GM23338 (cell line): Measurements from ENCODE around the gene PELI1. TPM values are rescaled to one million over a fixed set of nuclear protein-coding genes. Genes with fewer than 3 reads are reported as not detected.

Experiments used
- ATAC-seq: fragments of 200-7000 bp; cut with Tn5 transposase; 3 replicates; pipeline ENCODE4 v1.9.1; 2020
- DNase-seq: peaks from one replicate; pipeline ENCODE4 v3.0.0-alpha.2; 2015; ENCODE audit warnings: low spot score
- H2AFZ ChIP-seq: fragments of 200-600 bp; sonication (generic); 2 replicates; pipeline ENCODE4 v1.8.0; 2016; ENCODE audit warnings: antibody characterized with exemption, mild to moderate bottlenecking, moderate library complexity
- H3F3A ChIP-seq: fragments of 200-600 bp; sonication (generic); replicated peaks from 2 replicates; pipeline ENCODE4 v1.8.0; 2017; ENCODE audit warnings: antibody characterized with exemption, mixed run types, low read depth
- H3K27ac ChIP-seq: fragments of 200-600 bp; sonication (generic); 2 replicates; pipeline ENCODE4 v1.6.1; 2016; ENCODE audit warnings: low read depth
- H3K27me3 ChIP-seq: fragments of 200-600 bp; sonication (generic); 2 replicates; pipeline ENCODE4 v1.8.0; 2016; ENCODE audit warnings: mild to moderate bottlenecking, mixed run types, moderate library complexity; ENCODE audit not compliant: insufficient read depth
- H3K36me3 ChIP-seq: fragments of 200-600 bp; sonication (generic); 2 replicates; pipeline ENCODE4 v1.8.0; 2016; ENCODE audit warnings: mild to moderate bottlenecking; ENCODE audit not compliant: insufficient read depth
- H3K4me1 ChIP-seq: fragments of 200-600 bp; sonication (generic); 2 replicates; pipeline ENCODE4 v1.8.0; 2016; ENCODE audit warnings: mild to moderate bottlenecking, moderate library complexity; ENCODE audit not compliant: insufficient read depth
- H3K4me2 ChIP-seq: fragments of 200-600 bp; sonication (generic); 2 replicates; pipeline ENCODE4 v1.7.1; 2017; ENCODE audit warnings: mixed run types
- H3K4me3 ChIP-seq: fragments of 200-600 bp; sonication (generic); 2 replicates; pipeline ENCODE4 v1.6.1; 2016; ENCODE audit warnings: mixed run types
- H3K79me2 ChIP-seq: fragments of 200-600 bp; sonication (generic); replicated peaks from 2 replicates; pipeline ENCODE4 v1.8.0; 2017; ENCODE audit warnings: mild to moderate bottlenecking; ENCODE audit not compliant: insufficient read depth
- H3K9me2 ChIP-seq: fragments of 200-600 bp; sonication (generic); 2 replicates; pipeline ENCODE4 v1.8.0; 2017; ENCODE audit not compliant: insufficient read depth
- H4K20me1 ChIP-seq: fragments of 200-600 bp; sonication (generic); replicated peaks from 2 replicates; pipeline ENCODE4 v1.8.0; 2017; ENCODE audit warnings: mild to moderate bottlenecking; ENCODE audit not compliant: insufficient read depth
- H3K27ac Mint-ChIP-seq: 2 replicates; pipeline ENCODE4 v1.8.0; 2020; ENCODE audit warnings: inconsistent platforms, mild to moderate bottlenecking, moderate library complexity, mixed read lengths
- H3K27me3 Mint-ChIP-seq: 3 replicates; pipeline ENCODE4 v1.8.0; 2022; ENCODE audit warnings: low read depth, mild to moderate bottlenecking, moderate library complexity, mixed read lengths, inconsistent platforms; ENCODE audit not compliant: insufficient read depth, poor library complexity
- H3K36me3 Mint-ChIP-seq: 3 replicates; pipeline ENCODE4 v1.8.0; 2021; ENCODE audit warnings: low read depth, mild to moderate bottlenecking, inconsistent platforms, moderate library complexity, mixed read lengths
- H3K4me1 Mint-ChIP-seq: 3 replicates; pipeline ENCODE4 v1.8.0; 2020; ENCODE audit warnings: mild to moderate bottlenecking, inconsistent platforms, mixed read lengths
- H3K4me3 Mint-ChIP-seq: 3 replicates; pipeline ENCODE4 v1.8.0; 2021; ENCODE audit warnings: moderate library complexity, mild to moderate bottlenecking, inconsistent platforms, mixed read lengths
- H3K9me3 Mint-ChIP-seq: 3 replicates; pipeline ENCODE4 v1.8.0; 2020; ENCODE audit warnings: moderate library complexity, mild to moderate bottlenecking, inconsistent platforms, mixed read lengths
- CREB1 ChIP-seq: fragments of 250-450 bp; sonication (Bioruptor Pico); IDR thresholded peaks from 2 replicates; pipeline ENCODE4 v1.5.0; 2020; ENCODE audit warnings: low read depth, mild to moderate bottlenecking, moderate library complexity
- CTCF ChIP-seq, 2 experiments: fragments of 200-600 bp in 1 of 2; sonication (generic) in 1 of 2; conservative IDR thresholded peaks; 2 replicates each; pipeline versions ENCODE4 v1.5.1 to v1.6.1; 2016 to 2017; ENCODE audit warnings: antibody characterized with exemption in 2 of 2, low read depth in 2 of 2, mild to moderate bottlenecking in 2 of 2, moderate library complexity in 1 of 2
- EZH2 ChIP-seq: fragments of 200-600 bp; sonication (generic); IDR thresholded peaks from one replicate; pipeline ENCODE4 v1.8.0; 2017; ENCODE audit warnings: antibody characterized with exemption, mild to moderate bottlenecking, low read depth; ENCODE audit not compliant: unreplicated experiment
- EZH2phosphoT487 ChIP-seq: fragments of 200-600 bp; sonication (generic); IDR thresholded peaks from one replicate; pipeline ENCODE4 v1.8.1; 2018; ENCODE audit warnings: antibody characterized with exemption; ENCODE audit not compliant: unreplicated experiment
- JUNB ChIP-seq: IDR thresholded peaks from one replicate; pipeline ENCODE4 v1.6.1; 2016; ENCODE audit warnings: antibody characterized with exemption; ENCODE audit not compliant: unreplicated experiment
- NANOG ChIP-seq: IDR thresholded peaks from 2 replicates; pipeline ENCODE4 v1.6.1; 2016; ENCODE audit warnings: antibody characterized with exemption, borderline replicate concordance
- POLR2AphosphoS5 ChIP-seq: IDR thresholded peaks from 2 replicates; pipeline ENCODE4 v1.6.1; 2016; ENCODE audit warnings: antibody characterized with exemption, low read depth
- REST ChIP-seq: IDR thresholded peaks from one replicate; pipeline ENCODE4 v1.6.1; 2018; ENCODE audit warnings: antibody characterized with exemption; ENCODE audit not compliant: unreplicated experiment
- STAT1 ChIP-seq: IDR thresholded peaks from one replicate; pipeline ENCODE4 v1.6.1; 2016; ENCODE audit warnings: antibody characterized with exemption; ENCODE audit not compliant: unreplicated experiment
- ZNF114 ChIP-seq: fragments of 250-450 bp; sonication (Bioruptor Pico); IDR thresholded peaks from 2 replicates; pipeline ENCODE4 v1.5.0; 2020; ENCODE audit warnings: mild to moderate bottlenecking, moderate library complexity
- ZNF331 ChIP-seq: fragments of 250-450 bp; sonication (Bioruptor Pico); IDR thresholded peaks from 2 replicates; pipeline ENCODE4 v1.5.0; 2020; ENCODE audit warnings: low read depth, mild to moderate bottlenecking, moderate library complexity
- ZNF462 ChIP-seq: fragments of 250-450 bp; sonication (Bioruptor Pico); IDR thresholded peaks from 2 replicates; pipeline ENCODE4 v1.5.0; 2020; ENCODE audit warnings: mild to moderate bottlenecking, moderate library complexity
- polyA plus RNA-seq: library from polyadenylated mRNA; unstranded; fragments of >200 nt; fragmentation: Nextera tagmentation; extraction: Ambion mirVana; gene quantifications from 2 replicates; pipeline ENCODE4 v1.2.1, GENCODE V29; 2016
- total RNA-seq: library from RNA; depleted of rRNA; stranded (reverse); fragments of >200 nt; shearing (Covaris generic); gene quantifications from 2 replicates; pipeline ENCODE4 v1.2.3, GENCODE V29; 2014

PELI1 gene
- total and polyA plus RNA-seq, 2 experiments from 2014 or later: 32.4 to 61.8 TPM

GRCh38 chr2:64120008-64120407, 24.2 kb downstream of the PELI1 start:
- ATAC-seq (no peak; the same call in 2 of the 3 replicates), DNase-seq (no peak)
- Mint-ChIP-seq H3K36me3 (peaks cover 12% of the 10 kb centered on the region; the same call in 2 of the 3 replicates), H3K4me3 (no peak overlapping the region), H3K27me3 (no peaks in the 10 kb centered on the region), H3K27ac (no peak overlapping the region), H3K4me1 (peaks cover 47% of the 10 kb centered on the region), H3K9me3 (no peaks in the 10 kb centered on the region)
- Histone ChIP-seq H4K20me1 (peaks cover 34% of the 10 kb centered on the region), H3K27ac (no peak overlapping the region), H2AFZ (no peak overlapping the region), H3K36me3 (no peaks in the 10 kb centered on the region), H3F3A (no peaks in the 10 kb centered on the region), H3K9me2 (no peaks in the 10 kb centered on the region), H3K4me2 (peak overlapping the region; percentile 11; the same call in 1 of the 2 replicates), H3K27me3 (no peaks in the 10 kb centered on the region), H3K4me3 (no peak overlapping the region), H3K79me2 (peaks cover 99% of the 10 kb centered on the region), H3K4me1 (peaks cover 37% of the 10 kb centered on the region)
- TF ChIP-seq REST: no peak
- no peak for TF ChIP-seq ZNF114
- TF ChIP-seq CREB1 (CRISPR knock-in tag): no peak
- no peak for TF ChIP-seq STAT1
- TF ChIP-seq POLR2AphosphoS5: no peak
- no peak for TF ChIP-seq CTCF (conservative IDR thresholded peaks at IDR 0.05; ENCODE audit: low read depth in 2 of 2)
- no peak for TF ChIP-seq ZNF462 (CRISPR knock-in tag)
- TF ChIP-seq EZH2phosphoT487: no peak
- TF ChIP-seq EZH2: no peak
- no peak for TF ChIP-seq JUNB
- no peak for TF ChIP-seq NANOG
- TF ChIP-seq ZNF331: no peak
